Measurements from ENCODE around the gene MGAT4A.

DNA sequence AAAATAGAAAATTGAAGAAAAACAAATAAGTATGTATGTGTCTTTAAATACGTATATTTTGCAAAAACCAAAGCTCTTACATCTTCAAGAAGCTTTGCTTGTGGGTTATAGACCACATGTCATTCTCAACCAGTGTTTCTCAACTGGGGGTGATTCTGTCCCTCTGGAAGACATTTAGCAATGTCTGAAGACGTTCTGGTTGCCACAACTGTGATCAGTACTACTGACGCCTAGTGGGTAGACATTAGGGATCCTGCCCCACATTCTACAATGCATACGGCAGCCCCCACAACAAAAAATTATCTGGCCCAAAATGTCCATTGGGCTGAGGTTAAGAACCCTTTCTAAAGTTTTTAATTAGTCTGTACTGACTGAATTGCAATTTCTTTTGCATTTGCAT, 74.1 kb downstream of the MGAT4A start:
- TF ChIP-seq, protein P1, sequence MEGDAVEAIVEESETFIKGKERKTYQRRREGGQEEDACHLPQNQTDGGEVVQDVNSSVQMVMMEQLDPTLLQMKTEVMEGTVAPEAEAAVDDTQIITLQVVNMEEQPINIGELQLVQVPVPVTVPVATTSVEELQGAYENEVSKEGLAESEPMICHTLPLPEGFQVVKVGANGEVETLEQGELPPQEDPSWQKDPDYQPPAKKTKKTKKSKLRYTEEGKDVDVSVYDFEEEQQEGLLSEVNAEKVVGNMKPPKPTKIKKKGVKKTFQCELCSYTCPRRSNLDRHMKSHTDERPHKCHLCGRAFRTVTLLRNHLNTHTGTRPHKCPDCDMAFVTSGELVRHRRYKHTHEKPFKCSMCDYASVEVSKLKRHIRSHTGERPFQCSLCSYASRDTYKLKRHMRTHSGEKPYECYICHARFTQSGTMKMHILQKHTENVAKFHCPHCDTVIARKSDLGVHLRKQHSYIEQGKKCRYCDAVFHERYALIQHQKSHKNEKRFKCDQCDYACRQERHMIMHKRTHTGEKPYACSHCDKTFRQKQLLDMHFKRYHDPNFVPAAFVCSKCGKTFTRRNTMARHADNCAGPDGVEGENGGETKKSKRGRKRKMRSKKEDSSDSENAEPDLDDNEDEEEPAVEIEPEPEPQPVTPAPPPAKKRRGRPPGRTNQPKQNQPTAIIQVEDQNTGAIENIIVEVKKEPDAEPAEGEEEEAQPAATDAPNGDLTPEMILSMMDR (IDR thresholded peaks at IDR 0.05): no peak
- TF ChIP-seq POLR2A (IDR thresholded peaks at IDR 0.05) (no peak), EP300 (IDR thresholded peaks at IDR 0.05) (no peak)
